Activated CD8-positive, alpha-beta memory T cell treated with anti-CD3 and anti-CD28 coated beads, Interleukin-2, amount 50 U/mL, for 24 hours (primary cell): ENCODE results near the gene DUT.
A peak's percentile ranks its signal among the peaks of the same experiment; 100 is the strongest.

Experiments used
- DNase-seq: peaks from one replicate; pipeline ENCODE4 v3.0.0-alpha.2; 2020; ENCODE audit errors: extremely low read depth

Gene DUT

GRCh38 chr15:48330105-48330785, 984 bp upstream of the DUT start:
- no peak for DNase-seq

- DNase-seq, result peak; percentile 41
Observed at GRCh38 chr15:48331796-48332641, 790 bp downstream of the DUT start.

GRCh38 chr15:48332642-48333034, 1.4 kb downstream of the DUT start:
- no peak for DNase-seq

- no peak for DNase-seq
Observed at GRCh38 chr15:48333540-48333939, 2.3 kb downstream of the DUT start.

GRCh38 chr15:48334260-48334659, 3.0 kb downstream of the DUT start:
- DNase-seq, result no peak

- no peak for DNase-seq
Observed at GRCh38 chr15:48336940-48337339, 5.7 kb downstream of the DUT start.

- DNase-seq, result no peak
Observed at GRCh38 chr15:48337607-48338006, 6.4 kb downstream of the DUT start.

- no peak for DNase-seq
Observed at GRCh38 chr15:48340111-48340510, 8.9 kb downstream of the DUT start.

GRCh38 chr15:48343865-48344264, 12.6 kb downstream of the DUT start:
- no peak for DNase-seq

GRCh38 chr15:48345516-48345915, 14.3 kb downstream of the DUT start:
- DNase-seq, result no peak

GRCh38 chr15:48352474-48353072, 21.3 kb downstream of the DUT start:
- peak; percentile 3 for DNase-seq

GRCh38 chr15:48354694-48355303, 23.6 kb downstream of the DUT start:
- no peak for DNase-seq

GRCh38 chr15:48355377-48355776, 24.1 kb downstream of the DUT start:
- no peak for DNase-seq

- DNase-seq, result no peak
Observed at GRCh38 chr15:48358229-48359152, 27.3 kb downstream of the DUT start.

- DNase-seq, result no peak
Observed at GRCh38 chr15:48360841-48361240, 29.6 kb downstream of the DUT start.

- DNase-seq, result no peak
Observed at GRCh38 chr15:48361685-48362084, 30.5 kb downstream of the DUT start.

- DNase-seq, result no peak
Observed at GRCh38 chr15:48363474-48363873, 32.2 kb downstream of the DUT start.

GRCh38 chr15:48365575-48365974, 34.3 kb downstream of the DUT start:
- no peak for DNase-seq

GRCh38 chr15:48366584-48367312, 35.5 kb downstream of the DUT start:
- no peak for DNase-seq

- no peak for DNase-seq
Observed at GRCh38 chr15:48367483-48367882, 36.3 kb downstream of the DUT start.

- DNase-seq, result no peak
Observed at GRCh38 chr15:48370460-48370859, 39.2 kb downstream of the DUT start.
